PC-3 (cell line): ENCODE data around the gene ASTN2. TPM values are rescaled to one million over a fixed set of nuclear protein-coding genes. Genes with fewer than 3 reads are reported as not detected.

Experiments
- ATAC-seq: fragments of 200-7000 bp; cut with Tn5 transposase; 2 replicates; pipeline ENCODE4 v1.9.1; 2020; ENCODE audit warnings: mild to moderate bottlenecking, moderate library complexity
- BruUV-seq: library from RNA; stranded (reverse); fragments of 400-500 nt; replicated peaks from 2 replicates; lab custom pipeline; 2021; lab: Mats Ljungman, UMichigan
- CTCF ChIA-PET: fragments of 300-600 bp; sonication (Branson Sonifier 250); formaldehyde crosslinking; loops from one replicate; lab custom pipeline; 2022; ENCODE audit warnings: antibody characterized with exemption; lab: Charles Lee
- POLR2A ChIA-PET: fragments of 300-600 bp; sonication (Branson Sonifier 250); formaldehyde crosslinking; loops from one replicate; lab custom pipeline; 2022; ENCODE audit warnings: antibody characterized with exemption; ENCODE audit not compliant: unreplicated experiment; lab: Charles Lee
- DNase-seq: peaks from one replicate; pipeline ENCODE4 v3.0.0-alpha.2; 2015
- H2AFZ ChIP-seq: fragments of 300-600 bp; sonication (generic); 2 replicates; pipeline ENCODE4 v1.6.0; 2016; ENCODE audit warnings: antibody characterized with exemption, low read length
- H3F3A ChIP-seq: fragments of 300-600 bp; sonication (generic); one replicate; pipeline ENCODE4 v1.6.0; 2017; ENCODE audit warnings: antibody characterized with exemption, low read length, control low read depth, mild to moderate bottlenecking; ENCODE audit not compliant: unreplicated experiment
- H3K27ac ChIP-seq: fragments of 300-600 bp; sonication (generic); 2 replicates; pipeline ENCODE4 v1.5.1; 2016; ENCODE audit warnings: mild to moderate bottlenecking, low read length
- H3K27me3 ChIP-seq: fragments of 300-600 bp; sonication (generic); 2 replicates; pipeline ENCODE4 v1.6.1; 2016; ENCODE audit warnings: low read length, mixed read lengths
- H3K36me3 ChIP-seq: fragments of 300-600 bp; sonication (generic); 2 replicates; pipeline ENCODE4 v1.6.1; 2016; ENCODE audit warnings: low read depth, mixed run types, low read length, mixed read lengths
- H3K4me1 ChIP-seq: fragments of 300-600 bp; sonication (generic); 2 replicates; pipeline ENCODE4 v1.5.1; 2016; ENCODE audit warnings: low read length; ENCODE audit not compliant: insufficient read depth
- H3K4me2 ChIP-seq: fragments of 300-600 bp; sonication (generic); 2 replicates; pipeline ENCODE4 v1.6.0; 2016; ENCODE audit warnings: low read length
- H3K4me3 ChIP-seq: fragments of 300-600 bp; sonication (generic); 2 replicates; pipeline ENCODE4 v1.5.1; 2016; ENCODE audit warnings: mild to moderate bottlenecking, low read length, mixed read lengths
- H3K79me2 ChIP-seq: fragments of 300-600 bp; sonication (generic); 2 replicates; pipeline ENCODE4 v1.6.1; 2017; ENCODE audit warnings: low read length, mixed read lengths
- H3K9ac ChIP-seq: fragments of 300-600 bp; sonication (generic); 2 replicates; pipeline ENCODE4 v1.6.0; 2016; ENCODE audit warnings: mild to moderate bottlenecking, low read length
- H3K9me2 ChIP-seq: fragments of 300-600 bp; sonication (generic); replicated peaks from 2 replicates; pipeline ENCODE4 v1.6.1; 2016; ENCODE audit warnings: mixed run types, low read length, mixed read lengths
- H3K9me3 ChIP-seq: fragments of 300-600 bp; sonication (generic); 2 replicates; pipeline ENCODE4 v1.6.1; 2016; ENCODE audit warnings: low read length, mixed read lengths
- H4K20me1 ChIP-seq: fragments of 300-600 bp; sonication (generic); 2 replicates; pipeline ENCODE4 v1.6.1; 2016; ENCODE audit warnings: low read length, mixed read lengths
- EZH2 ChIP-seq: fragments of 300-600 bp; sonication (generic); IDR thresholded peaks from one replicate; pipeline ENCODE4 v1.6.1; 2017; ENCODE audit warnings: antibody characterized with exemption, mild to moderate bottlenecking, low read length; ENCODE audit not compliant: unreplicated experiment
- EZH2phosphoT487 ChIP-seq: fragments of 300-600 bp; sonication (generic); IDR thresholded peaks from 2 replicates; pipeline ENCODE4 v1.6.1; 2018; ENCODE audit warnings: mild to moderate bottlenecking, antibody characterized with exemption, low read length, borderline replicate concordance
- intact Hi-C: fragments of 100-400 bp; cut with micrococcal nuclease; formaldehyde crosslinking; loops from 2 replicates; pipeline ENCODE4 v1.9.0; 2023
- total RNA-seq: library from RNA; depleted of rRNA; stranded (reverse); fragments of >200 nt; gene quantifications from 2 replicates; pipeline ENCODE4 v1.2.3, GENCODE V29; 2014
- TF ChIP-seq, protein P1 (sequence below): fragments of 300-600 bp; sonication (generic); conservative IDR thresholded peaks from 2 replicates; pipeline ENCODE4 v1.5.1; 2017; ENCODE audit warnings: antibody characterized with exemption, low read depth, mild to moderate bottlenecking, low read length

Gene ASTN2
- total RNA-seq, 1 experiment from 2014 or later: 3.5 TPM

DNA sequence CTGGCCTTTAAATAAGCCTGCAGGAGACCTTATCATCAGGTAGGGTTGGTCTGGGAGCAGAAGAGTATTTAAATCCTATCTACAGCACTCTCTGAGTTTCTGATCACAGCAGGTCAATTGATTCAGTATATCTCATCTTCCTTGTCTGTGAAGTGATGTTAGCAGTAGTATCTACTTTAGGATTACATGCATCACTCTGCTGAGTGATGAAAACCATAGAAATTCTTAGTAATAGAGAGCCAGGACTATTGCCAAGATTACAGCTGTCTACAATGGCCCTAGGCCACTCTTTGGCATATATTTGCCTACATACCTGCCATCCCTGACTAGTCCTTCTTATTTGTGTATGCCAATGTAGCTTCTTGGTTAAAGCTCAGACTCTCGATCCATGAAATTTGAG is 183.8 kb downstream of the ASTN2 start:
- H3K9me2 ChIP-seq: no peaks in the 10 kb centered on the region

DNA sequence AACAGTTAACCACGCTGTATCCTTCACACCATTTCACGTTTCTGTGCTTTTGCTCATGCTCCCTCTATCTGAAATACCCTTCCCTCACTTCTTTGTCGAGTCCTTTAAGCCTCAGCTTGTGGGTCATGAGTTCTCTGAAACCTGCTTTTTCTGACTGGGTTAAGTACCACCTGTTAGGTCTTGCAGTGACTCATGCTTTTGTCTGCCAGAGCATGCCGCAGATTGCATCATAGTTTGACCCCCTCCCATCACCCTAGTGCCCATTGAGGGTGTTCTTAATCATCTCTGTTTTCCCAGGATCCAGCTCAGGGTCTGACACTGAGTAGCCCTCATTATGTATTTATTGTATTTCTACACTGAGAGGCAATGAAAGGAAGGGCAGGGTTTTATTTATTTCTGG is 190.2 kb downstream of the ASTN2 start:
- no peak overlapping the region for H3K4me2 ChIP-seq
- ChIA-PET CTCF (no interaction called here), POLR2A (no interaction called here)
- H3K9me2 ChIP-seq: no peaks in the 10 kb centered on the region
- H3K4me3 ChIP-seq: no peak overlapping the region
- H3K27me3 ChIP-seq: no peaks in the 10 kb centered on the region
- no peaks in the 10 kb centered on the region for H3F3A ChIP-seq
- no peaks in the 10 kb centered on the region for H3K79me2 ChIP-seq
- TF ChIP-seq EZH2 (no peak), EZH2phosphoT487 (no peak)
- TF ChIP-seq, protein P1, sequence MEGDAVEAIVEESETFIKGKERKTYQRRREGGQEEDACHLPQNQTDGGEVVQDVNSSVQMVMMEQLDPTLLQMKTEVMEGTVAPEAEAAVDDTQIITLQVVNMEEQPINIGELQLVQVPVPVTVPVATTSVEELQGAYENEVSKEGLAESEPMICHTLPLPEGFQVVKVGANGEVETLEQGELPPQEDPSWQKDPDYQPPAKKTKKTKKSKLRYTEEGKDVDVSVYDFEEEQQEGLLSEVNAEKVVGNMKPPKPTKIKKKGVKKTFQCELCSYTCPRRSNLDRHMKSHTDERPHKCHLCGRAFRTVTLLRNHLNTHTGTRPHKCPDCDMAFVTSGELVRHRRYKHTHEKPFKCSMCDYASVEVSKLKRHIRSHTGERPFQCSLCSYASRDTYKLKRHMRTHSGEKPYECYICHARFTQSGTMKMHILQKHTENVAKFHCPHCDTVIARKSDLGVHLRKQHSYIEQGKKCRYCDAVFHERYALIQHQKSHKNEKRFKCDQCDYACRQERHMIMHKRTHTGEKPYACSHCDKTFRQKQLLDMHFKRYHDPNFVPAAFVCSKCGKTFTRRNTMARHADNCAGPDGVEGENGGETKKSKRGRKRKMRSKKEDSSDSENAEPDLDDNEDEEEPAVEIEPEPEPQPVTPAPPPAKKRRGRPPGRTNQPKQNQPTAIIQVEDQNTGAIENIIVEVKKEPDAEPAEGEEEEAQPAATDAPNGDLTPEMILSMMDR: no peak
- DNase-seq (no peak), ATAC-seq (no peak)
- no peaks in the 10 kb centered on the region for H3K9me3 ChIP-seq
- H3K27ac ChIP-seq: no peak overlapping the region
- H2AFZ ChIP-seq: no peak overlapping the region
- H4K20me1 ChIP-seq: no peaks in the 10 kb centered on the region
- no peaks in the 10 kb centered on the region for H3K4me1 ChIP-seq
- BruUV-seq: no TSS peak
- intact Hi-C loops: no loop called here
- no peaks in the 10 kb centered on the region for H3K36me3 ChIP-seq
- no peak overlapping the region for H3K9ac ChIP-seq

More for the DNA sequence above, 183.8 kb downstream of the ASTN2 start:
- DNase-seq: no peak
- Histone ChIP-seq H4K20me1 (no peaks in the 10 kb centered on the region), H3K4me1 (no peaks in the 10 kb centered on the region), H3K36me3 (no peaks in the 10 kb centered on the region), H3K27me3 (no peaks in the 10 kb centered on the region), H3F3A (no peaks in the 10 kb centered on the region), H3K9me3 (no peaks in the 10 kb centered on the region), H3K9ac (no peak overlapping the region), H3K27ac (no peak overlapping the region), H3K4me2 (no peak overlapping the region), H3K79me2 (no peaks in the 10 kb centered on the region), H2AFZ (no peak overlapping the region), H3K4me3 (no peak overlapping the region)
- intact Hi-C loops: no loop called here
- CTCF ChIA-PET: no interaction called here
- no TSS peak for BruUV-seq
- no peak for ATAC-seq
- TF ChIP-seq, protein P1: no peak
- TF ChIP-seq EZH2 (no peak), EZH2phosphoT487 (no peak)
- POLR2A ChIA-PET: no interaction called here

DNA sequence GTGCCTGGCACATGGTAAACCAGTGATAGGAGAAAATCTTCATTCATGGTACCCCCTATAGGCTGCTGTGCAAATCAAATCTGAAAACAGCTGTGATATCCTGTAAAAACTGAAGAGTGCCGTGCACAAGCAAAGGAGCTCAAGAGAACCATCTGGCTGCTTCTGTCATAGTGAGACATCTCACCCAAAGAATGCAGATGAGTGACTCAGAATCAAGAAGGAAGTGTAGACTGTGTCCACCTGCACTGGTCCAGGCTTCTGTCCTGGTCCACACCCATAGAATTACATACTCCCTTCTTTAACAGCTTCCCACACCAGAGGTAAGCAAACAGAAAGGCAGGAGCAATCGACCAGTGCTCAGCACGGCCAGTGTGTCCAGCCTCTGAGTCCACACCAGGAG is 195.9 kb downstream of the ASTN2 start:
- H3K4me1 ChIP-seq: no peaks in the 10 kb centered on the region
- no peak overlapping the region for H2AFZ ChIP-seq
- H3K79me2 ChIP-seq: no peaks in the 10 kb centered on the region
- no peaks in the 10 kb centered on the region for H3F3A ChIP-seq
- H4K20me1 ChIP-seq: no peaks in the 10 kb centered on the region
- no TSS peak for BruUV-seq
- intact Hi-C loops: no loop called here
- no peak overlapping the region for H3K27ac ChIP-seq
- ChIA-PET CTCF (no interaction called here), POLR2A (no interaction called here)
- no peaks in the 10 kb centered on the region for H3K9me3 ChIP-seq
- no peak overlapping the region for H3K4me2 ChIP-seq
- no peaks in the 10 kb centered on the region for H3K9me2 ChIP-seq
- H3K36me3 ChIP-seq: no peaks in the 10 kb centered on the region
- ATAC-seq (no peak), DNase-seq (no peak)
- TF ChIP-seq EZH2 (no peak), EZH2phosphoT487 (no peak)
- TF ChIP-seq, protein P1: no peak
- H3K4me3 ChIP-seq: no peak overlapping the region
- H3K27me3 ChIP-seq: no peaks in the 10 kb centered on the region
- no peak overlapping the region for H3K9ac ChIP-seq
